Liver (tissue), 9 donors: ENCODE results near the gene SELENOO. TPM values are rescaled to one million over a fixed set of nuclear protein-coding genes. Genes with fewer than 3 reads are reported as not detected.
A peak's percentile ranks its signal among the peaks of the same experiment; 100 is the strongest.

Source experiments
- DNase-seq: peaks from one replicate; pipeline ENCODE4 v3.0.0-alpha.2; 2017; ENCODE audit warnings: low spot score
- H3K27ac ChIP-seq, 2 donors: one replicate each; pipeline ENCODE4 v1.7.0; 2013; ENCODE audit warnings: inconsistent platforms in 2 of 2, low read length in 2 of 2, control low read depth in 1 of 2, low read depth in 1 of 2, mild to moderate bottlenecking in 1 of 2
- H3K27me3 ChIP-seq, 4 donors: one replicate each; pipeline versions ENCODE4 v1.6.1 to v1.7.0; 2013; ENCODE audit warnings: low read length in 3 of 4, inconsistent platforms in 1 of 4, mild to moderate bottlenecking in 1 of 4, moderate library complexity in 1 of 4; ENCODE audit not compliant: control insufficient read depth in 4 of 4, insufficient read depth in 4 of 4
- H3K36me3 ChIP-seq, 4 donors: one replicate each; pipeline versions ENCODE4 v1.6.1 to v1.7.0; 2013; ENCODE audit warnings: low read length in 3 of 4, mild to moderate bottlenecking in 3 of 4, low read depth in 1 of 4, moderate library complexity in 1 of 4; ENCODE audit not compliant: control insufficient read depth in 4 of 4, insufficient read depth in 3 of 4
- H3K4me1 ChIP-seq, 4 donors: one replicate each; pipeline versions ENCODE4 v1.6.1 to v1.7.0; 2013; ENCODE audit warnings: low read length in 3 of 4, mild to moderate bottlenecking in 3 of 4, moderate library complexity in 1 of 4; ENCODE audit not compliant: control insufficient read depth in 4 of 4, insufficient read depth in 4 of 4
- H3K4me3 ChIP-seq, 3 donors: one replicate each; pipeline versions ENCODE4 v1.6.1 to v1.7.0; 2013; ENCODE audit warnings: low read length in 3 of 3, control low read depth in 1 of 3, low read depth in 1 of 3, mild to moderate bottlenecking in 1 of 3
- H3K9ac ChIP-seq, 2 donors: one replicate each; pipeline ENCODE4 v1.7.0; 2013; ENCODE audit warnings: low read length in 2 of 2, mild to moderate bottlenecking in 2 of 2, moderate library complexity in 2 of 2, control low read depth in 1 of 2, low read depth in 1 of 2
- H3K9me3 ChIP-seq, 4 donors: one replicate each; pipeline versions ENCODE4 v1.6.1 to v1.7.0; 2013; ENCODE audit warnings: low read length in 3 of 4; ENCODE audit not compliant: control insufficient read depth in 4 of 4
- FOXA1 ChIP-seq: IDR thresholded peaks from 2 replicates; pipeline ENCODE4 v1.6.1; 2016; ENCODE audit warnings: antibody characterized with exemption
- HNF4A ChIP-seq, 2 donors: conservative IDR thresholded peaks; 2 replicates each; pipeline ENCODE4 v1.6.1; 2016; ENCODE audit warnings: antibody characterized with exemption in 2 of 2, mild to moderate bottlenecking in 2 of 2
- RAD21 ChIP-seq, 2 donors: IDR thresholded peaks; 2 replicates each; pipeline ENCODE4 v1.6.1; 2016; ENCODE audit warnings: antibody characterized with exemption in 2 of 2, mild to moderate bottlenecking in 2 of 2
- RXRA ChIP-seq, 2 donors: IDR thresholded peaks; 2 replicates each; pipeline ENCODE4 v1.6.1; 2017 to 2018; ENCODE audit warnings: antibody characterized with exemption in 2 of 2, mild to moderate bottlenecking in 1 of 2
- SP1 ChIP-seq: IDR thresholded peaks from 2 replicates; pipeline ENCODE4 v1.6.1; 2018; ENCODE audit warnings: antibody characterized with exemption, mild to moderate bottlenecking
- YY1 ChIP-seq: IDR thresholded peaks from 2 replicates; pipeline ENCODE4 v1.6.1; 2016; ENCODE audit warnings: antibody characterized with exemption, mild to moderate bottlenecking
- WGBS: extraction: QIAGEN DNeasy Blood & Tissue Kit; methylation state at CpG from one replicate; pipeline ENCODE4 v1.1.7; 2013; 5-methylcytosine and 5-hydroxymethylcytosine counted together
- polyA plus RNA-seq, 2 donors: library from polyadenylated mRNA; stranded (reverse) in 1 of 2; unstranded in 1 of 2; fragments of 200-250 nt in 1 of 2; fragments of >200 nt in 1 of 2; fragmentation: Nextera tagmentation in 1 of 2; extraction: Ambion mirVana in 1 of 2; gene quantifications; one replicate each; pipeline versions ENCODE4 v1.2.1 to v1.2.3, GENCODE V29; 2013 to 2015
- total RNA-seq, 2 donors: library from RNA; depleted of rRNA; stranded (reverse); fragments of >200 nt; gene quantifications; one replicate each; pipeline ENCODE4 v1.2.3, GENCODE V29; 2014
- TF ChIP-seq, protein P1 (sequence below): fragments of 150-350 bp; IDR thresholded peaks from 2 replicates; pipeline ENCODE4 v1.5.1; 2017; ENCODE audit warnings: improper control_type of control experiment, low read depth, low read length; ENCODE audit not compliant: missing input control
- TF ChIP-seq, protein P2 (sequence below): IDR thresholded peaks from 2 replicates; pipeline ENCODE4 v1.6.1; 2016; ENCODE audit warnings: antibody characterized with exemption
- TF ChIP-seq, protein P3 (sequence below): IDR thresholded peaks from 2 replicates; pipeline ENCODE4 v1.6.1; 2016; ENCODE audit warnings: antibody characterized with exemption, mild to moderate bottlenecking
- donor health status: healthy.
- donor health status: healthy.
- donor health status: healthy.
- donor health status: healthy.
- donor health status: healthy.

Gene SELENOO
- total and polyA plus RNA-seq, 4 donors: 16.4 to 59.2 (median 42.2) TPM

DNA sequence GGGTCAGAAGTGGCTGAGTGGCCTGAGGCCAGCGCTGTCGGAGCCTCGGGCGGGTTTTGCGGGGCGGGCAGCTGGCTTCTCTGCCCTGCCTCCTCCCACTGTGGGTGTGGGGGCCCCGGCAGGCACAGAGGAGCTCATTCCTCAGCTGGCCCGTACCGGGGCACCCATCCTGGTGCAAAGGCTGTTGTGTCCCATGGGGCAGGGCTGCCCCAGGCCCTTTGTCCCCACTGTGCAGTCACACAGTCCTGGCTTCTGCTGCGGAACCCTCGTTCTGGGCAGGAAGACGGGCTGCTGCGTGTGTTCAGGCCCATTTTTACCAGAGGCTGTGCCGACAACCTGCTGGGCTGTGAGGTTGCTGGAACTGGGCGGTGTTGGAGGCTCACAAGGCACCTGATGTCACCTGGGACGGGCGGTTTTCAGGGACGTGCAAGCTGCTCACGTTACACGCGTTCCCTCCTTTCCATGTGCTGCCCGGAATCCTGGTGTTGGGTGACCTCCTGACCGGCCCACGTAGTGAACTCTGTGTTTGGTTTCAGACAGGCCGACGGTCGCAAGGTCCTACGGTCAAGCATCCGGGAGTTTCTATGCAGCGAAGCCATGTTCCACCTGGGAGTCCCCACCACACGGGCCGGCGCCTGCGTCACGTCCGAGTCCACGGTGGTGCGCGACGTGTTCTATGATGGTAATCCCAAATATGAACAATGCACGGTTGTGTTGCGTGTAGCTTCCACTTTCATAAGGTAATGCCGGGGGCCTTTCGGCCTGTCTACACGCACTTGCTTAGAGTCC, 5.2 kb downstream of the SELENOO start (continued):
- TF ChIP-seq, protein P1, sequence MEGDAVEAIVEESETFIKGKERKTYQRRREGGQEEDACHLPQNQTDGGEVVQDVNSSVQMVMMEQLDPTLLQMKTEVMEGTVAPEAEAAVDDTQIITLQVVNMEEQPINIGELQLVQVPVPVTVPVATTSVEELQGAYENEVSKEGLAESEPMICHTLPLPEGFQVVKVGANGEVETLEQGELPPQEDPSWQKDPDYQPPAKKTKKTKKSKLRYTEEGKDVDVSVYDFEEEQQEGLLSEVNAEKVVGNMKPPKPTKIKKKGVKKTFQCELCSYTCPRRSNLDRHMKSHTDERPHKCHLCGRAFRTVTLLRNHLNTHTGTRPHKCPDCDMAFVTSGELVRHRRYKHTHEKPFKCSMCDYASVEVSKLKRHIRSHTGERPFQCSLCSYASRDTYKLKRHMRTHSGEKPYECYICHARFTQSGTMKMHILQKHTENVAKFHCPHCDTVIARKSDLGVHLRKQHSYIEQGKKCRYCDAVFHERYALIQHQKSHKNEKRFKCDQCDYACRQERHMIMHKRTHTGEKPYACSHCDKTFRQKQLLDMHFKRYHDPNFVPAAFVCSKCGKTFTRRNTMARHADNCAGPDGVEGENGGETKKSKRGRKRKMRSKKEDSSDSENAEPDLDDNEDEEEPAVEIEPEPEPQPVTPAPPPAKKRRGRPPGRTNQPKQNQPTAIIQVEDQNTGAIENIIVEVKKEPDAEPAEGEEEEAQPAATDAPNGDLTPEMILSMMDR: no peak
- TF ChIP-seq SP1: peak; percentile 92
- TF ChIP-seq, protein P2, sequence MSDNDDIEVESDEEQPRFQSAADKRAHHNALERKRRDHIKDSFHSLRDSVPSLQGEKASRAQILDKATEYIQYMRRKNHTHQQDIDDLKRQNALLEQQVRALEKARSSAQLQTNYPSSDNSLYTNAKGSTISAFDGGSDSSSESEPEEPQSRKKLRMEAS: peak; percentile 93
- peak; percentile 79 to 86 for TF ChIP-seq HNF4A (conservative IDR thresholded peaks at IDR 0.05)

- no peaks in the 10 kb centered on the region for H3K9me3 ChIP-seq
- H3K9ac ChIP-seq: peak overlapping the region in 1 of 2 donors; percentile 42
- H3K4me1 ChIP-seq: peaks cover 8 to 85% (median 54%) of the 10 kb centered on the region in 4 donors
- peak overlapping the region; percentile 87 to 93 for H3K27ac ChIP-seq
- peaks cover 2 to 30% (median 16%) of the 10 kb centered on the region in 4 donors for H3K36me3 ChIP-seq
- no peak for DNase-seq
- TF ChIP-seq RXRA (IDR thresholded peaks at IDR 0.05): no peak
- TF ChIP-seq HNF4A (conservative IDR thresholded peaks at IDR 0.05): no peak
- peak; percentile 4 for TF ChIP-seq YY1
- TF ChIP-seq, protein P3, sequence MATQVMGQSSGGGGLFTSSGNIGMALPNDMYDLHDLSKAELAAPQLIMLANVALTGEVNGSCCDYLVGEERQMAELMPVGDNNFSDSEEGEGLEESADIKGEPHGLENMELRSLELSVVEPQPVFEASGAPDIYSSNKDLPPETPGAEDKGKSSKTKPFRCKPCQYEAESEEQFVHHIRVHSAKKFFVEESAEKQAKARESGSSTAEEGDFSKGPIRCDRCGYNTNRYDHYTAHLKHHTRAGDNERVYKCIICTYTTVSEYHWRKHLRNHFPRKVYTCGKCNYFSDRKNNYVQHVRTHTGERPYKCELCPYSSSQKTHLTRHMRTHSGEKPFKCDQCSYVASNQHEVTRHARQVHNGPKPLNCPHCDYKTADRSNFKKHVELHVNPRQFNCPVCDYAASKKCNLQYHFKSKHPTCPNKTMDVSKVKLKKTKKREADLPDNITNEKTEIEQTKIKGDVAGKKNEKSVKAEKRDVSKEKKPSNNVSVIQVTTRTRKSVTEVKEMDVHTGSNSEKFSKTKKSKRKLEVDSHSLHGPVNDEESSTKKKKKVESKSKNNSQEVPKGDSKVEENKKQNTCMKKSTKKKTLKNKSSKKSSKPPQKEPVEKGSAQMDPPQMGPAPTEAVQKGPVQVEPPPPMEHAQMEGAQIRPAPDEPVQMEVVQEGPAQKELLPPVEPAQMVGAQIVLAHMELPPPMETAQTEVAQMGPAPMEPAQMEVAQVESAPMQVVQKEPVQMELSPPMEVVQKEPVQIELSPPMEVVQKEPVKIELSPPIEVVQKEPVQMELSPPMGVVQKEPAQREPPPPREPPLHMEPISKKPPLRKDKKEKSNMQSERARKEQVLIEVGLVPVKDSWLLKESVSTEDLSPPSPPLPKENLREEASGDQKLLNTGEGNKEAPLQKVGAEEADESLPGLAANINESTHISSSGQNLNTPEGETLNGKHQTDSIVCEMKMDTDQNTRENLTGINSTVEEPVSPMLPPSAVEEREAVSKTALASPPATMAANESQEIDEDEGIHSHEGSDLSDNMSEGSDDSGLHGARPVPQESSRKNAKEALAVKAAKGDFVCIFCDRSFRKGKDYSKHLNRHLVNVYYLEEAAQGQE: peak; percentile 1
- TF ChIP-seq, protein P1: peak; percentile 58
- TF ChIP-seq FOXA1: no peak
- peak; percentile 52 to 69 for TF ChIP-seq RAD21 (IDR thresholded peaks at IDR 0.05)
- WGBS: 24% methylated on average over 10 of the region's 10 CpGs
- H3K27me3 ChIP-seq: no peaks in the 10 kb centered on the region
- H3K4me3 ChIP-seq: peak overlapping the region in 1 of 3 donors; percentile 10
Measured at GRCh38 chr22:50206599-50206998, 5.8 kb downstream of the SELENOO start.
